Panc1 (cell line): ENCODE results near the gene GOLGA2.

Experiments used
- POLR2AphosphoS5 ChIP-seq: IDR thresholded peaks from 2 replicates; pipeline ENCODE4 v1.6.1; 2012; ENCODE audit warnings: mild to moderate bottlenecking, low read depth, low read length, moderate library complexity
- SIN3A ChIP-seq: IDR thresholded peaks from 2 replicates; pipeline ENCODE4 v1.6.1; 2012; ENCODE audit warnings: low read depth, mild to moderate bottlenecking, low read length, moderate library complexity, borderline replicate concordance; ENCODE audit not compliant: insufficient read depth
- TCF7L2 ChIP-seq: IDR thresholded peaks from 2 replicates; pipeline ENCODE4 v1.6.1; 2011; ENCODE audit warnings: mild to moderate bottlenecking, low read depth, low read length, inconsistent platforms
- TF ChIP-seq, protein P1 (sequence below): fragments of 450-650 bp; IDR thresholded peaks from 2 replicates; pipeline ENCODE4 v1.5.1; 2017; ENCODE audit warnings: mild to moderate bottlenecking
- TF ChIP-seq, protein P2 (sequence below), 2 experiments: IDR thresholded peaks; 2 replicates each; pipeline ENCODE4 v1.6.1; 2011 to 2012; ENCODE audit warnings: low read depth in 2 of 2, control low read depth in 1 of 2, low read length in 1 of 2, mild to moderate bottlenecking in 1 of 2, moderate library complexity in 1 of 2; ENCODE audit not compliant: insufficient read depth in 1 of 2

DNA sequence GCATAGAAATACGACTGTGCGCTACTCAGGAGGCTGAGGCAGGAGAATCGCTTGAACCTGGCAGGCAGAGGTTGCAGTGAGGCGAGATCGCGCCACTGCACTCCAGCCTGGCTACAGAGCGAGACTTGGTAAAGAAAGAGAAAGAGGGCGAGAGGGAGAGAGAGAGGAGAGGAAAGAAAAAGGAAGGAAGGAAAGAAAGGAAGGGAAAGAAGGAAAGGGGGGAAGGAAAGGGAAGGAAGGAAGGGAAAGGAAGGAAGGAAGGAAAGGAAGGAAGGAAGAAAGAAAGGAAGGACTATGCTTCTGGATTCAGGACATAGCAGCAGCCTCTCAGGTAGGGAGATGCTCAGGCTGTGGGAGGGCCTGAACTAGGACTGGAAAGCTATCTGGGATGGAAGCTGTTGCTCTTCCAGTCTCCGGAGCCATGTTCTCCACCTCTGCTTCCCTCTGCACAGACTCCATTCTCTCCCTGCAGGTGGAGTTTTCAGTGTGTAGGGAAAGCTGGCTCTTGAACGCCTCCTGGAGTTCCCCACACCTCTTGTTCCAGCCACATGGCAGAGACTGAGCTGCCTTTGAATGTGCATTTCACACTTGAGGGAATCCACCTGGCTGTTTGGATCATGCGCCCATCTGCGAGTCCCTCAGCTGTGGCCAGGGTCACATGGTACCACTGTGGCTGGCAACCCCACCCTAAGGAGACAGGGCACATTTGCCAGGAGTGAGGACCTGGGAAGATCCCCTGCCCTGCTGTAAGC lies 9.4 kb upstream of the GOLGA2 start:
- TF ChIP-seq, protein P1, sequence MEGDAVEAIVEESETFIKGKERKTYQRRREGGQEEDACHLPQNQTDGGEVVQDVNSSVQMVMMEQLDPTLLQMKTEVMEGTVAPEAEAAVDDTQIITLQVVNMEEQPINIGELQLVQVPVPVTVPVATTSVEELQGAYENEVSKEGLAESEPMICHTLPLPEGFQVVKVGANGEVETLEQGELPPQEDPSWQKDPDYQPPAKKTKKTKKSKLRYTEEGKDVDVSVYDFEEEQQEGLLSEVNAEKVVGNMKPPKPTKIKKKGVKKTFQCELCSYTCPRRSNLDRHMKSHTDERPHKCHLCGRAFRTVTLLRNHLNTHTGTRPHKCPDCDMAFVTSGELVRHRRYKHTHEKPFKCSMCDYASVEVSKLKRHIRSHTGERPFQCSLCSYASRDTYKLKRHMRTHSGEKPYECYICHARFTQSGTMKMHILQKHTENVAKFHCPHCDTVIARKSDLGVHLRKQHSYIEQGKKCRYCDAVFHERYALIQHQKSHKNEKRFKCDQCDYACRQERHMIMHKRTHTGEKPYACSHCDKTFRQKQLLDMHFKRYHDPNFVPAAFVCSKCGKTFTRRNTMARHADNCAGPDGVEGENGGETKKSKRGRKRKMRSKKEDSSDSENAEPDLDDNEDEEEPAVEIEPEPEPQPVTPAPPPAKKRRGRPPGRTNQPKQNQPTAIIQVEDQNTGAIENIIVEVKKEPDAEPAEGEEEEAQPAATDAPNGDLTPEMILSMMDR, result no peak
- TF ChIP-seq POLR2AphosphoS5 (no peak), TCF7L2 (no peak), SIN3A (no peak)
- TF ChIP-seq, protein P2, sequence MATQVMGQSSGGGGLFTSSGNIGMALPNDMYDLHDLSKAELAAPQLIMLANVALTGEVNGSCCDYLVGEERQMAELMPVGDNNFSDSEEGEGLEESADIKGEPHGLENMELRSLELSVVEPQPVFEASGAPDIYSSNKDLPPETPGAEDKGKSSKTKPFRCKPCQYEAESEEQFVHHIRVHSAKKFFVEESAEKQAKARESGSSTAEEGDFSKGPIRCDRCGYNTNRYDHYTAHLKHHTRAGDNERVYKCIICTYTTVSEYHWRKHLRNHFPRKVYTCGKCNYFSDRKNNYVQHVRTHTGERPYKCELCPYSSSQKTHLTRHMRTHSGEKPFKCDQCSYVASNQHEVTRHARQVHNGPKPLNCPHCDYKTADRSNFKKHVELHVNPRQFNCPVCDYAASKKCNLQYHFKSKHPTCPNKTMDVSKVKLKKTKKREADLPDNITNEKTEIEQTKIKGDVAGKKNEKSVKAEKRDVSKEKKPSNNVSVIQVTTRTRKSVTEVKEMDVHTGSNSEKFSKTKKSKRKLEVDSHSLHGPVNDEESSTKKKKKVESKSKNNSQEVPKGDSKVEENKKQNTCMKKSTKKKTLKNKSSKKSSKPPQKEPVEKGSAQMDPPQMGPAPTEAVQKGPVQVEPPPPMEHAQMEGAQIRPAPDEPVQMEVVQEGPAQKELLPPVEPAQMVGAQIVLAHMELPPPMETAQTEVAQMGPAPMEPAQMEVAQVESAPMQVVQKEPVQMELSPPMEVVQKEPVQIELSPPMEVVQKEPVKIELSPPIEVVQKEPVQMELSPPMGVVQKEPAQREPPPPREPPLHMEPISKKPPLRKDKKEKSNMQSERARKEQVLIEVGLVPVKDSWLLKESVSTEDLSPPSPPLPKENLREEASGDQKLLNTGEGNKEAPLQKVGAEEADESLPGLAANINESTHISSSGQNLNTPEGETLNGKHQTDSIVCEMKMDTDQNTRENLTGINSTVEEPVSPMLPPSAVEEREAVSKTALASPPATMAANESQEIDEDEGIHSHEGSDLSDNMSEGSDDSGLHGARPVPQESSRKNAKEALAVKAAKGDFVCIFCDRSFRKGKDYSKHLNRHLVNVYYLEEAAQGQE (IDR thresholded peaks at IDR 0.05; ENCODE audit: insufficient read depth in 1 of 2, low read depth in 2 of 2, low read length in 1 of 2), result no peak
